HG03139 (cell line): Measurements from ENCODE around the gene SRSF3.
"Not testable (repeated sequence)": the region's sequence is repeated elsewhere in the genome, so short reads cannot be mapped to it uniquely, and the experiment has no call there.

Experiments used
- ATAC-seq: cut with Tn5 transposase; IDR thresholded peaks from one replicate; pipeline ENCODE4 v1.9.1; 2021; ENCODE audit not compliant: unreplicated experiment

The SRSF3 gene

GRCh38 chr6:36574679-36575078 is 19.5 kb upstream of the SRSF3 start:
- ATAC-seq: no peak

GRCh38 chr6:36576578-36576977 is 17.6 kb upstream of the SRSF3 start:
- ATAC-seq: no peak

GRCh38 chr6:36577301-36577700 is 16.9 kb upstream of the SRSF3 start:
- ATAC-seq: no peak

DNA sequence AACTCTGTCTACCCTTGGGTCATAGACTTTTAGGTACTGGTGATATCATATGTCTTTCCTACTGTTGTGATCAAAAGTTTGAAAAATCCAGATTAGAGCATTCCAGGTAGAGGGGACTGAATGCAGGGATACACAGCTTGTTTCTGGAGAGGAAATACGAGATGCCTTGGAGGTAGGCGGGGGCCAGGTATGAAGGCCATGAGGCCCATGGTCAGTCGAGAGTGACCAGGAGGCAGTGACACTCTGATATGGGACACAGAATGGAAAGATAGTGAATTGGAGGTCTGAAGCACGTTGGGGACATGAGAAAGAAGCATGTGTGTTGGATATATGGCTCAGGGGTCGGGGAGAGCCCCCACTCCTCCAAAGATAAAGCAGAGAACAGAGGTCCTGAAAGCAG is 16.1 kb upstream of the SRSF3 start:
- ATAC-seq: no peak

DNA sequence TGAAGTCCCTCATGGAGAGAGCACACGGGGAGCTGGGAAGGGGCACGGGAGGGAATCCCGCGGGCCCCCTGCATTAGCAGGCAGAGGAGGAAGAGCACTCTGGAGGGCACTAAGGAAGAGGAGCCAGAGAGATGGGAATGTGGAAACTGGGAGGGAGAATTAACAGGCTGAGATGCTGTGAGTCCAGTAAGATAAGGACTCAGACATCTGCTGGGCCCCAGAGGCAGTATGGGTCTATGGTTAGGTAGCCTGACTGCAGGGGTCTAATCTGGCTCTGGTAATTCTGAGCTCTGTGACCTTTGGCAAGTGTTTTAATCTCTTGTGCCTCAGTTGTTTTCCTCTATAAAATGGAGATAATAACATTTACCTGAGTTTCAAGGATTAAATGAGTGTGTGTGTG is 15.7 kb upstream of the SRSF3 start:
- no peak for ATAC-seq

- ATAC-seq: no peak
Measured at GRCh38 chr6:36580184-36580526, 14.0 kb upstream of the SRSF3 start.

DNA sequence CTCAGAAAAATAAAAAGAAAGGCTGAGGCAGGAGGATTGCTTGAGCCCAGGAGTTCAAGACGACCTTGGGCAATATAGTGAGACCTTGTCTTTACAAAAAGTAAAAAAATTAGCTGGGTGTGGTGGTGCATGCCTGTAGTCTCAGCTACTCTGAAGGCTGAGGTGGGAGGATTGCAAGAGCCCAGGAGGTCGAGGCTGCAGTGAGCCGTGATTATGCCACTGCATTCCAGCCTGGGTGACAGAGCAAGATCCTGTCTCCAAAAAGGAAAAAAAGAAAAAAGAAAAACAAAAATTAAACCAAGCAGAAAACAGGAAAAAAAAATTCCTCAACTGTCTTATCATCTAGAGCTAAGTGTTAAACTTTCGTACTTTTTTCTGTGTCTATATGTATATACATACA is 12.4 kb upstream of the SRSF3 start:
- no peak for ATAC-seq

DNA sequence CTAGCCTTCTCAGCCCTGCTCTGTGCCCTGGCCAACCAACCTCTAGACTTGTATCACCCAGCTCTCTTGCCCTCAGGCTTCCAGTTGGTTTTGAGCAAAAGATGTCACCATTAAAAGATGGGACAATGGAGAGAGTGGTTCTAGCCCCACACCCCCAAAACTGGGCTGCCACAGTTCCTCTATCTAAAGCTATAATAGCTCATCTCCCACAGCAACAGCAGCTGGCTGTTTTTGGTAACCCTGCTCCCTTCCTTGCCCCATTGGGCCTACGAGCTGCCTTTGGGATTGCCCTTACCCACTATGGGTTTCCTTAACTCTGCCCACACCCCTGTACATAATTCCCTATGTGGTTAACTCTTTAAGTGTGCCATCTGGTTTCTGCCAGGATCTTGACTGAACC is 7.6 kb upstream of the SRSF3 start:
- no peak for ATAC-seq

DNA sequence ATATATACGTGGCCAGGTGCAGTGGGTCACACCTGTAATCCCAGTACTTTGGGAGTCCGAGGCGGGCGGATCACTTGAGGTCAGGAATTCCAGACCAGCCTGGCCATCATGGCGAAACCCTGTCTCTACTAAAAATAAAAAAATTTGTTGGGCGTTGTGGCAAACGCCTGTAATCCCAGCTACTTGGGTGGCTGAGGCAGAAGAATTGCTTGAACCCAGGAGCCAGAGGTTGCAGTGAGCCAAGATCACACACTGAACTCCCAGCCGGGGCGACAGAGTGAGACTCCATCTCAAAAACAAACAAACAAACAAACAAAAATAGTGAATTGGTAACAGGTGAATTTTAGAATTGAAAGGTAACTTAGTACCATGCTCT is 5.1 kb upstream of the SRSF3 start:
- not testable (repeated sequence) for ATAC-seq

GRCh38 chr6:36590237-36590636 is 3.9 kb upstream of the SRSF3 start:
- no peak for ATAC-seq

DNA sequence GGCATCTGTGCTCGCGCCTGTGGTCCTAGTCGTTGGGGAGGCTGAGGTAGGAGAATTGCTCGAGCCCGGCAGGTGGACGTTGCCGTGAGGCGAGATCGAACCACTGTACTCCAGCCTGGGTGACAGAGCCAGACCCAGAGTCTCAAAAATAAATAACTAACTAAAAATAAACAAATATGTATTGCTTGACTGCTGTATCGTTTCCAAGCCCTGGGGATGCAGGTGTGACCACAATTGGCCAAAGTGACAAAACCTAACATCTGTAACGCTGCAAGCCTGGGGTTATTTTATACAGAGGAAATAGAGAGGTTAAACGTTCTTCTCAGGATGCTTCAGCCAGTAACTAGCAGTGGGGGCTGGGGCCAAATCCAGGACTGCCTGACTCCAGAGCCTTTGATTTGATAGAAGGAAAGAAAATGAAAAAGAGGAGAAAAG is 1.9 kb upstream of the SRSF3 start:
- peak; percentile 42 for ATAC-seq

- ATAC-seq: peak; percentile 10
Measured at GRCh38 chr6:36593569-36594028, 563 bp upstream of the SRSF3 start.

- ATAC-seq: no peak
Measured at GRCh38 chr6:36594816-36595643, 868 bp downstream of the SRSF3 start.

- no peak for ATAC-seq
Measured at GRCh38 chr6:36596356-36596755, 2.2 kb downstream of the SRSF3 start.

DNA sequence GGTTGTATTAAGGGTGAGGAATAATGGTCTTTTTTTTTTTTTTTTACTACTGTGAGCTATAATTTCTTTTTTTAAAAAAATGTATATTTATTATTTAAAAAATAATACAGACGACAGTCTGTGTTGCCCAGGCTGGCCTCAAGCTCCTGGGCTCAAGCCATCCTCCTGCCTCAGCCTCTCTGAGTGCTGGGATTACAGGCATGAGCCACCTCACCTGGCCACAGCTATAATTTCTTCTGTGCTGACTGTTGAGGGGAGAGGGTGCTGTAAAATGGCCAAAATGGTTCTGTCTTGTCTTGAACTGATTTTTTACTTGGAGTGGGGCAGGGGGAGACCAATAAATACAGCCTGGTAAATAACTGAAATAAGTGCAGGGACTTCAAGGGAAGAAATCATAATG is 3.6 kb downstream of the SRSF3 start:
- no peak for ATAC-seq

GRCh38 chr6:36598326-36598725 is 4.2 kb downstream of the SRSF3 start:
- ATAC-seq: no peak

DNA sequence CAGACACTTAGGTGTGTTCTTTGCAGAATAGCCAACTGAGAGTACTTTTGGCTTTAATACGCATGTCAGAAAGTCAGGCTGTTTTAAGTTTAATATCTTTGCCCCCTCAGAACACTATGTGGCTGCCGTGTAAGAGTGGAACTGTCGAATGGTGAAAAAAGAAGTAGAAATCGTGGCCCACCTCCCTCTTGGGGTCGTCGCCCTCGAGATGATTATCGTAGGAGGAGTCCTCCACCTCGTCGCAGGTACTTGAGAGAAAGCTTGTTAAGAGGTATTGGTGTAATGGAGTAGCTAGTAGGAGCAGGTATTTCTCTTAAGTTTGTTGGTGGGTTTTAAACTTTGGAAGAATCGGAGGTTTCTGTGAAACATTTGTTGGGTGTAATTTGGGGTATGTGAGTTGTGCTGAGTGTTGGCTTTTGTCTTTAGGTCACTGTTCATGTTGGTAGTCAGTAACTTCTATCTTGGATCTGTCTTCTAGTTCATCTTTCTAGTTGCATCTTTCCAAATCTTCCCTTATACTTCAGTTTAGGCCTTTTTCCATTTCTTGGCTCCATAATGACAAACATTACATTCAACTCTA is 4.7 kb downstream of the SRSF3 start:
- no peak for ATAC-seq

- no peak for ATAC-seq
Measured at GRCh38 chr6:36599791-36600209, 5.6 kb downstream of the SRSF3 start.

- ATAC-seq: no peak
Measured at GRCh38 chr6:36600564-36601146, 6.5 kb downstream of the SRSF3 start.

DNA sequence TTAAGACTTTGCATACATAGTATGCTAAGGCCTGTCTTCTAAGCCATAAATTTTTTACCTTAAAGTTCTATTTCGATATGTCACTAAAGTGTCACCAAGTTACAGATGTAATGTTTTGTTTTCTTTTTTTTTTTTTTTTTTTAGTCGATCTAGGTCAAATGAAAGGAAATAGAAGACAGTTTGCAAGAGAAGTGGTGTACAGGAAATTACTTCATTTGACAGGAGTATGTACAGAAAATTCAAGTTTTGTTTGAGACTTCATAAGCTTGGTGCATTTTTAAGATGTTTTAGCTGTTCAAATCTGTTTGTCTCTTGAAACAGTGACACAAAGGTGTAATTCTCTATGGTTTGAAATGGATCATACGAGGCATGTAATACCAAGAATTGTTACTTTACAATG is 7.7 kb downstream of the SRSF3 start:
- not testable (repeated sequence) for ATAC-seq

GRCh38 chr6:36603222-36604089 is 9.3 kb downstream of the SRSF3 start:
- no peak for ATAC-seq
